ENCODE measurements around the gene NELFE.

- TF ChIP-seq, protein P1, sequence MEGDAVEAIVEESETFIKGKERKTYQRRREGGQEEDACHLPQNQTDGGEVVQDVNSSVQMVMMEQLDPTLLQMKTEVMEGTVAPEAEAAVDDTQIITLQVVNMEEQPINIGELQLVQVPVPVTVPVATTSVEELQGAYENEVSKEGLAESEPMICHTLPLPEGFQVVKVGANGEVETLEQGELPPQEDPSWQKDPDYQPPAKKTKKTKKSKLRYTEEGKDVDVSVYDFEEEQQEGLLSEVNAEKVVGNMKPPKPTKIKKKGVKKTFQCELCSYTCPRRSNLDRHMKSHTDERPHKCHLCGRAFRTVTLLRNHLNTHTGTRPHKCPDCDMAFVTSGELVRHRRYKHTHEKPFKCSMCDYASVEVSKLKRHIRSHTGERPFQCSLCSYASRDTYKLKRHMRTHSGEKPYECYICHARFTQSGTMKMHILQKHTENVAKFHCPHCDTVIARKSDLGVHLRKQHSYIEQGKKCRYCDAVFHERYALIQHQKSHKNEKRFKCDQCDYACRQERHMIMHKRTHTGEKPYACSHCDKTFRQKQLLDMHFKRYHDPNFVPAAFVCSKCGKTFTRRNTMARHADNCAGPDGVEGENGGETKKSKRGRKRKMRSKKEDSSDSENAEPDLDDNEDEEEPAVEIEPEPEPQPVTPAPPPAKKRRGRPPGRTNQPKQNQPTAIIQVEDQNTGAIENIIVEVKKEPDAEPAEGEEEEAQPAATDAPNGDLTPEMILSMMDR (IDR thresholded peaks at IDR 0.05; ENCODE audit: insufficient read depth, low read depth, low read length) = no peak
- no peak for TF ChIP-seq EZH2 (IDR thresholded peaks at IDR 0.05; ENCODE audit: insufficient read depth, low read length)
Measured at GRCh38 chr6:31935823-31936222, 22.9 kb downstream of the NELFE start.

Measured in astrocyte (in vitro differentiated cells and primary cell).